ENCODE data around the gene UCP2.
"Not testable (repeated sequence)": the region's sequence is repeated elsewhere in the genome, so short reads cannot be mapped to it uniquely, and the experiment has no call there.

The UCP2 gene

GRCh38 chr11:73991471-73992006, 8.9 kb upstream of the UCP2 start:
- DNase-seq = no peak

- DNase-seq = no peak
These were observed 8.1 kb upstream of the UCP2 start for GRCh38 chr11:73990730-73991129.

GRCh38 chr11:73989156-73989555, 6.5 kb upstream of the UCP2 start:
- no peak for DNase-seq

GRCh38 chr11:73988227-73988626, 5.6 kb upstream of the UCP2 start:
- no peak for DNase-seq

GRCh38 chr11:73985661-73986060, 3.0 kb upstream of the UCP2 start:
- not testable (repeated sequence) for DNase-seq

- DNase-seq = no peak
These were observed 1.3 kb upstream of the UCP2 start for GRCh38 chr11:73983741-73984538.

- peak; percentile 81 to 87 (median 85) for DNase-seq
These were observed 522 bp upstream of the UCP2 start for GRCh38 chr11:73982990-73983740.

- no peak for DNase-seq
These were observed 1.4 kb downstream of the UCP2 start for GRCh38 chr11:73981051-73981805.

GRCh38 chr11:73980001-73980961, 2.4 kb downstream of the UCP2 start:
- DNase-seq = peak; percentile 21 to 68 (median 47)

GRCh38 chr11:73978576-73979086, 4.0 kb downstream of the UCP2 start:
- no peak for DNase-seq

- no peak for DNase-seq
These were observed 4.7 kb downstream of the UCP2 start for GRCh38 chr11:73977856-73978519.

- DNase-seq = no peak
These were observed 6.0 kb downstream of the UCP2 start for GRCh38 chr11:73976451-73977151.

GRCh38 chr11:73975479-73975757, 7.2 kb downstream of the UCP2 start:
- no peak for DNase-seq

- DNase-seq = no peak
These were observed 7.8 kb downstream of the UCP2 start for GRCh38 chr11:73974604-73975478.

GRCh38 chr11:73972620-73973449, 9.8 kb downstream of the UCP2 start:
- no peak for DNase-seq

GRCh38 chr11:73972187-73972586, 10.5 kb downstream of the UCP2 start:
- DNase-seq = no peak

GRCh38 chr11:73971175-73971719, 11.4 kb downstream of the UCP2 start:
- DNase-seq = no peak
